PC-9 (cell line): ENCODE results near the gene URAD. TPM values are rescaled to one million over a fixed set of nuclear protein-coding genes. Genes with fewer than 3 reads are reported as not detected.

ENCODE experiments used
- BruUV-seq: library from RNA; stranded (reverse); fragments of 400-500 nt; replicated peaks from 2 replicates; lab custom pipeline; 2021; lab: Mats Ljungman, UMichigan
- CTCF ChIA-PET: fragments of 300-600 bp; sonication (Branson Sonifier 250); formaldehyde crosslinking; loops from one replicate; lab custom pipeline; 2022; ENCODE audit warnings: antibody characterized with exemption; lab: Charles Lee
- POLR2A ChIA-PET: fragments of 300-600 bp; sonication (Branson Sonifier 250); formaldehyde crosslinking; loops from one replicate; lab custom pipeline; 2022; ENCODE audit warnings: antibody characterized with exemption; ENCODE audit not compliant: unreplicated experiment; lab: Charles Lee
- DNase-seq, 2 experiments: peaks; one replicate each; pipeline versions ENCODE4 v3.0.0 to v3.0.0-alpha.2; 2015 to 2022; ENCODE audit warnings: mixed read lengths in 1 of 2
- H2AFZ ChIP-seq: fragments of 200-600 bp; sonication (generic); 2 replicates; pipeline ENCODE4 v1.8.1; 2017; ENCODE audit warnings: antibody characterized with exemption
- H3F3A ChIP-seq: fragments of 200-600 bp; sonication (generic); 2 replicates; pipeline ENCODE4 v1.8.1; 2017; ENCODE audit warnings: antibody characterized with exemption, mild to moderate bottlenecking, low read depth; ENCODE audit not compliant: insufficient read depth
- H3K27ac ChIP-seq: fragments of 200-600 bp; sonication (generic); 2 replicates; pipeline ENCODE4 v1.6.1; 2016; ENCODE audit warnings: mixed run types
- H3K27me3 ChIP-seq: fragments of 200-600 bp; sonication (generic); 2 replicates; pipeline ENCODE4 v1.6.1; 2016; ENCODE audit warnings: low read depth, mixed run types; ENCODE audit not compliant: insufficient read depth
- H3K36me3 ChIP-seq: fragments of 200-600 bp; sonication (generic); 2 replicates; pipeline ENCODE4 v1.6.1; 2016; ENCODE audit warnings: low read depth, mixed run types
- H3K4me1 ChIP-seq: fragments of 200-600 bp; sonication (generic); replicated peaks from 2 replicates; pipeline ENCODE4 v1.6.1; 2016; ENCODE audit warnings: mixed run types; ENCODE audit not compliant: insufficient read depth
- H3K4me2 ChIP-seq: fragments of 200-600 bp; sonication (generic); 2 replicates; pipeline ENCODE4 v1.6.1; 2017; ENCODE audit warnings: mixed run types
- H3K4me3 ChIP-seq: fragments of 200-600 bp; sonication (generic); 2 replicates; pipeline ENCODE4 v1.6.1; 2016; ENCODE audit warnings: mixed run types
- H3K79me2 ChIP-seq: fragments of 200-600 bp; sonication (generic); 2 replicates; pipeline ENCODE4 v1.6.1; 2017; ENCODE audit warnings: low read depth, mixed run types
- H3K9me2 ChIP-seq: fragments of 200-600 bp; sonication (generic); 2 replicates; pipeline ENCODE4 v1.8.1; 2017; ENCODE audit warnings: mild to moderate bottlenecking; ENCODE audit not compliant: insufficient read depth
- H3K9me3 ChIP-seq: fragments of 200-600 bp; sonication (generic); 2 replicates; pipeline ENCODE4 v1.8.1; 2016; ENCODE audit warnings: low read depth; ENCODE audit not compliant: insufficient read depth
- H4K20me1 ChIP-seq: fragments of 200-600 bp; sonication (generic); 2 replicates; pipeline ENCODE4 v1.8.1; 2017; ENCODE audit not compliant: insufficient read depth
- CTCF ChIP-seq: fragments of 200-600 bp; sonication (generic); conservative IDR thresholded peaks from 2 replicates; pipeline ENCODE4 v1.6.1; 2017; ENCODE audit warnings: mixed run types, antibody characterized with exemption, mild to moderate bottlenecking, moderate library complexity
- EZH2 ChIP-seq: fragments of 200-600 bp; sonication (generic); IDR thresholded peaks from 2 replicates; pipeline ENCODE4 v1.8.0; 2017; ENCODE audit warnings: antibody characterized with exemption, low read depth
- intact Hi-C: fragments of 100-400 bp; cut with micrococcal nuclease; formaldehyde crosslinking; loops from one replicate; pipeline ENCODE4 v1.10.0; 2022; ENCODE audit not compliant: unreplicated experiment
- total RNA-seq: library from RNA; stranded (reverse); gene quantifications from 2 replicates; pipeline ENCODE4 v1.2.3, GENCODE V29; 2021

The URAD gene
- total RNA-seq, 1 experiment from 2014 or later, result not detected

GRCh38 chr13:27977476-27978300 is 10.8 kb downstream of the URAD start:
- H3K4me2 ChIP-seq, result no peak overlapping the region
- no TSS peak for BruUV-seq
- no peak for DNase-seq
- H3F3A ChIP-seq, result no peaks in the 10 kb centered on the region
- H4K20me1 ChIP-seq, result no peaks in the 10 kb centered on the region
- no peaks in the 10 kb centered on the region for H3K9me2 ChIP-seq
- H3K4me3 ChIP-seq, result no peak overlapping the region
- no peak overlapping the region for H3K27ac ChIP-seq
- H3K36me3 ChIP-seq, result no peaks in the 10 kb centered on the region
- TF ChIP-seq CTCF (no peak), EZH2 (no peak)
- no peaks in the 10 kb centered on the region for H3K4me1 ChIP-seq
- POLR2A ChIA-PET, result no interaction called here
- CTCF ChIA-PET, result no interaction called here
- no peaks in the 10 kb centered on the region for H3K79me2 ChIP-seq
- no peak overlapping the region for H2AFZ ChIP-seq
- intact Hi-C loops, result no loop called here
- no peaks in the 10 kb centered on the region for H3K9me3 ChIP-seq
- peaks cover 43% of the 10 kb centered on the region for H3K27me3 ChIP-seq

DNA sequence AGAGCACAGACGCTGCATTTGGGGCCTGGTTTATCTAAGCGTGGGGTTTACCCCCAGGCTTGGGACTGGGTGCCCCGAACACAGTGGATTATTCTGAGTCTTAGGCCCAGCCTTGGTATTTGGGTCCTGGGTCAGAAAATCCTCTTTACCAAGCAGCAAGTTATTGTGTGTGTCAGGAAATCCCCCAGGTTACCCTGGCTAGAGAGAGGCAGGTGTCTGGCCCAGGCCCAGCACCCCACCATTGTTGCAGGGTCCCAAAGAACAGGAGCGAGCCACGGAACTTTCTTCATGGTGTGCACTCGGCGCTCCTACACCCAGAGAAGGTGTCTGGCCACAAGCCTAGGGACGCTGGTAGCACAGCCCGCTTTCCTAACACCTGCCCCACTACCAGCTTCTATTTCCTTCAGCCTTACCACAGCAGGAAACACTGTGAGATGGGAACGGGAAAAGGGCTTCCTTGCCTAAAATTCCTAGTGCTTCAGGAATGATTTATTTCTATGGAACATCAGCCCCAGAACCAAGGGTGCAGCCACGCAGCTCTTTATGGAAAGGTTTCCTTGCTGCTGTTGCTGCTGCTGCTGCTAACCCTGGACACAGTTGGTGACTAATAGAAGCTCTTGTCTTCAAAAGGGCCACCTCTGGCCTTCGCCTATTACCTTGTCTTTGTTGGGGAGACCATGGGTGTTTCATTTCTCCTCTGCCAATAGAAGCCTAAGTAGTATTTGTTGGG is 12.0 kb downstream of the URAD start:
- H2AFZ ChIP-seq, result no peak overlapping the region
- ChIA-PET CTCF (interaction anchor here (0.7 kb wide), 1 partner anchor 684 kb away, joined by 4 read pairs; no protein-coding TSS in a partner anchor), POLR2A (no interaction called here)
- no peak overlapping the region for H3K4me2 ChIP-seq
- no peaks in the 10 kb centered on the region for H3K4me1 ChIP-seq
- no peaks in the 10 kb centered on the region for H4K20me1 ChIP-seq
- intact Hi-C loops, result no loop called here
- no peak for DNase-seq
- H3K9me3 ChIP-seq, result no peaks in the 10 kb centered on the region
- H3K4me3 ChIP-seq, result no peak overlapping the region
- no peaks in the 10 kb centered on the region for H3F3A ChIP-seq
- H3K27ac ChIP-seq, result no peak overlapping the region
- no peaks in the 10 kb centered on the region for H3K79me2 ChIP-seq
- no peaks in the 10 kb centered on the region for H3K36me3 ChIP-seq
- H3K9me2 ChIP-seq, result no peaks in the 10 kb centered on the region
- H3K27me3 ChIP-seq, result peaks cover 32% of the 10 kb centered on the region
- BruUV-seq, result no TSS peak
- TF ChIP-seq CTCF (no peak), EZH2 (no peak)

- H3K36me3 ChIP-seq, result no peaks in the 10 kb centered on the region
- H3K4me2 ChIP-seq, result no peak overlapping the region
- H3K27me3 ChIP-seq, result peaks cover 24% of the 10 kb centered on the region; the same call in 1 of the 2 replicates
- H3F3A ChIP-seq, result no peaks in the 10 kb centered on the region
- H3K4me3 ChIP-seq, result no peak overlapping the region
- DNase-seq, result no peak
- POLR2A ChIA-PET, result no interaction called here
- TF ChIP-seq EZH2 (no peak), CTCF (no peak)
- intact Hi-C loops, result no loop called here
- no peaks in the 10 kb centered on the region for H3K79me2 ChIP-seq
- no peaks in the 10 kb centered on the region for H3K9me3 ChIP-seq
- no peaks in the 10 kb centered on the region for H3K9me2 ChIP-seq
- no peaks in the 10 kb centered on the region for H4K20me1 ChIP-seq
- H2AFZ ChIP-seq, result no peak overlapping the region
- BruUV-seq, result no TSS peak
- CTCF ChIA-PET, result interaction anchor here (0.7 kb wide), 1 partner anchor 683 kb away, joined by 4 read pairs; no protein-coding TSS in a partner anchor
- no peaks in the 10 kb centered on the region for H3K4me1 ChIP-seq
- no peak overlapping the region for H3K27ac ChIP-seq
These were observed 12.7 kb downstream of the URAD start for GRCh38 chr13:27975564-27976361.
